ENCODE results near the gene CAND2.
A peak's percentile ranks its signal among the peaks of the same experiment; 100 is the strongest.
"Not testable (repeated sequence)": the region's sequence is repeated elsewhere in the genome, so short reads cannot be mapped to it uniquely, and the experiment has no call there.

Gene CAND2

DNA sequence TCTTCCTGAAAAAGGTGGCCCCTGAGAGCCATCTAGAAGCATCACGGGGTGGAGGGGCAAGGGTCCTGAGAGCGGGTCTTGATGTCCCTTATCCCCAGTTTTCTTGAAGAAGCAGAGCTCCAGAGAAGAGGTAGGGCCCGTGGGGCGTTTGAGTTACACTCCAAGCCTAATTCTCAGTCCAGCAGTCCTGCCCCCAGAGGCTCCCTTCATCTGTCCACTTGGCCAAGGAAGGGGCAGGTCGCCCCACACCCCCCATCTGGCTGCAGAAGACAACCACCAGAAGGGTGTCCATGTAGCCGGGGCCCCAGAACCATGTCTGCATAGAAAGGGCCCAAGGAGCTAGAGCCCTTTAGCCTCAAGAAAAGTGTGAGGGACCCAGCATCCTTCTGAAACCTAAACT, 70.4 kb downstream of the CAND2 start:
- DNase-seq: no peak

DNA sequence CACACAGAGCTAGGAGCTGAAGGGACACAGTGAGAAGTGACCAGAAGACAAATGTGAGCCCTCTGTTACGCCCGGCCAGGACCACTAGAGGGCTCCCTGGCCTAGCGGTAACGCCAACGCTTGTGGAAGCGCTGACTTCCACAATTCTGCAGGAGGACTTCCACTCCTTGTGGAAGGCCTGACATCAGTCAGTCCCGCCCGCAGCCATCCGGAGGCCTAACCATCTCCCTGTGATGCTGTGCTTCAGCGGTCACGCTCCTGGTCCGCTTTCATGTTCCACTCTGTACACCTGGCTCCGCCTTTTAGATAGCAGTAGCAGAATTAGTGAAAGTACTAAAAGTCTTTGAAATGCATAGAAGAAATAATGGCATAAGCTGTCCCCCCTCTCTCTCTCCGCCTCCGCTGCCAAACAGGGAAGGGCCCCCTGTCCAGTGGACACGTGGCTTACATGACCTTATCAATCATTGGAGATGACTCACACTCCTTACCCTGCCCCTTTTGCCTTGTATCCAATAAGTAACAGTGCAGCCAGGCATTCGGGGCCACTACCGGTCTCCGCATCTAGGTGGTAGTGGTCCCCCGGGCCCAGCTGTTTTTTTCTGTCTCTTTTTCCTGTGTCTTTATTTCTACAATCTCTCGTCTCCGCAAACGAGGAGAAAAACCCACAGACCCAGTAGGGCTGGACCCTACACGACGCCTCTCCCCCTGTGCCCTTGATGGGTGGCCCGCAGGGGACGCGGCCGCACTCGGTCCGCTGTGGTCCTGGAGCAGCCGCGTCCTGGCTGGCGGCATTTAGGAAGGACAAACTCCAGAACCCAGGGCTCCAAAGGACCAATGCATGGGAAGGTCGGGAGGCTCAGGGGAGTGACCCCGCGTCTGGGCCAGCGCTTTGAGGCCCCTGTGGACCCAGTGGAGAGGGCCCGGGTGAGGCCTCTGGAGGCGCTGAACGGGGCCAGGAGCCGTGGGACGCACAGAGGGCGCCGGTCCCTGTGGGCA, 71.9 kb downstream of the CAND2 start:
- peak; percentile 83 to 86 for DNase-seq

DNA sequence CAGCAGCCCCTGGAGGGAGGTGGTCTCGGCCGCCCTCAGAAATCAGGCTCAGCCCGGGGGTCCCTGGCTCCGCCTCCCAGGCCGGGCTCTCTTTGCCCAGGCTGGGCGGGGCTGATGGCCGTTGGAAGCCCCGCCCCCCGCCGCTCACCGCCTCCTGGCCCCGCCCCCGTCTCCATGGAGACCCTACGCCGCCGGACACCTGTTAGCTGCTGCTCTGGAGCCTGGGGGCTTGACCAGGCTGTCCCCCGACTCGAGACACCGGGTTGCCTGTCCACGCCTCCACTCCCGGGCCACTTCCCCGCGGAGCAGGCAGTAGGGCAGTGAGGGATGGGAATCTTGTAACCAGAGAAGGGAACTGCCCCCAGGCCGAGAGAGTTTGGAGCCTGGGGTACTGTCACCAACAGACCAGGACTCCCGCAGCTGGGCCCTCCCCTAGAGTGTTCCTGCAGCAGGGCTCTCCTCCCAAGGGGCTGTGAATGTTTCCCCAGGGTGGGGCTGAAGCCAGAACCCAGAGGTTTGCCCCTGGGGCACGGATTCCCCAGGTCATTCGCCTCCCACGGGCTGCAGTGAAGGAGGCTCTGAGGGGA, 72.6 kb downstream of the CAND2 start:
- DNase-seq: peak in 1 of 2 experiments; percentile 39

DNA sequence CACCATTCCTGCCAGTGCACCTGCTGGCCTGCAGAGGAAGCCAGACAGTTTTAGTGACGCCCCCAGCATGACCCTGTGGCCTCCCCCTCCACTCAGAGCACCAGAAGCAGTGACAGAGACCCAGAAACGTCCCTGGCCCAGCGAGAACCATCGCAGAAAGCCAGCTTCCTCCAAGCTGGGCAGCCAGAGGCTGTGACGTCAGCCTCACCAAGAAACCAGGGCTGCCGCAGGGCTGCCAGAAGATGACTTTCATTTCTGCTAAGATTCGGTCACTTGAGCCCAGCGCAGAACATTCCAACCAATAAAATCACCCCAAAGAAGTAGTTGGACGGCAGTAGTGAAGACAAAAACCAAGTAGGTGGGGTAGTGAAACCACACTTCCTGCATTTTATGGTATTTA, 74.5 kb downstream of the CAND2 start:
- DNase-seq: no peak

DNA sequence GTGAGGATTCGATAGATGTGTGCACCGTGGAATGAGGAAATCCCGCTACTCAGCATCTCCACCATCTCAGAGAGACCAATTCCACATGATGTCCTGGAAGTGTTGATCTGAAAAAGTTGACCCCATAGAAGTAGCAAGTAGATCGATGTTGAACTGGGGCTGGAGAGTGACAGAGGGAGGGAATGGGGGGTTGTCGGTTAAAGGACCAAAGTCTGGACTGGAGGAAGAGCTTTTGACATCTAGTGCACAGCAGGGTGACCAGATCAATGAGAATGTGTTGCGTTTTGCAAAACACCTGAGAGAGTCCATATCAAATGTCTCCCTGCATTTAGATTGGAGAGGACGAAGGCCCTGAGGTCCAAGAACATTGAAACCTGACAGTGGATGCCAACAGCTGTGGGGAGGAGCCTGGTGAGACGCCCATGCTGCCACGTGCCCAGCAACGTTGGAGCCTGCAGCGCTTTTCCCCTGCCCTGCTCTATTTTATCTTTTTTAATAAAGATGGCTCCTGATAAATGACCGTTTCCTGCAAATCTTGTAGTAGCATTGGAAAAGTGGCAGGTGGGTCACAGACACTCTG, 75.0 kb downstream of the CAND2 start:
- no peak for DNase-seq

DNA sequence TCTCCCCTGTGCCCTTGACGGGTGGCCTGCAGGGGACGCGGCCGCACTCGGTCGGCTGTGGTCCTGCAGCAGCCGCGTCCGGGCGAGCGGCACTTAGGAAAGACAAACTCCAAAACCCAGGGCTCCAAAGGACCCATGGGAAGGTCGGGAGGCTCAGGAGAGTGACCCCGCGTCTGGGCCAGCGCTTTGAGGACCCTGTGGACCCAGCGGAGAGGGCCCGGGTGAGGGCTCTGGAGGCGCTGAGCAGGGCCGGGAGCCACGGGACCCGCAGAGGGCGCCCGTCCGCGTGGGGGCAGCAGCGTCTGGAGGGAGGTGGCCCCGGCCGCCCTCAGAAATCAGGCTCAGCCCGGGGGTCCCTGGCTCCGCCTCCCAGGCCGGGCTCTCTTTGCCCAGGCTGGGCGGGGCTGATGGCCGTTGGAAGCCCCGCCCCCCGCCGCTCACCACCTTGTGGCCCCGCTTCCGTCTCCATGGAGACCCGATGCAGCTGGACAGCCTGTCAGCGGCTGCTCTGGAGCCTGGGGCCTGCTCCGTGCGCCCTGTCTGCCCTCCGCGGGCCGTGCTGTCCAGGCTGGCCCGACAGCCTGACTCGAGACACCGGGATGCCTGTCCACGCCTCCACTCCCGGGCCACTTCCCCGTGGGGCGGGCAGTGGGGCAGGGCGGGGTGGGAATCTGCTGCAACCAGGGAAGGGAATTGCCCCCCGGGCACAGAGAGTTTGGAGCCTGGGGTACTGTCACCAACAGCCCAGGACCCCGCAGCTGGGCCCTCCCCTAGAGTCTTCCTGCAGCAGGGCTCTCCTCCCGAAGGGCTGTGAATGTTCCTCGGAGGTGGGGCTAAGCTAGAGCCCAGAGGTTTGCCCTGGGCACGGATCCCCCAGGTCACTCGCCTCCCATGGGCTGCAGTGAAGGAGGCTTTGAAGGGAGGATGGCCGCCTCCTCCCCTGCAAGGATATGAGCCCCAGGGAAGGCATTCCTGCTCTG, 79.7 kb downstream of the CAND2 start:
- peak; percentile 51 to 77 for DNase-seq

DNA sequence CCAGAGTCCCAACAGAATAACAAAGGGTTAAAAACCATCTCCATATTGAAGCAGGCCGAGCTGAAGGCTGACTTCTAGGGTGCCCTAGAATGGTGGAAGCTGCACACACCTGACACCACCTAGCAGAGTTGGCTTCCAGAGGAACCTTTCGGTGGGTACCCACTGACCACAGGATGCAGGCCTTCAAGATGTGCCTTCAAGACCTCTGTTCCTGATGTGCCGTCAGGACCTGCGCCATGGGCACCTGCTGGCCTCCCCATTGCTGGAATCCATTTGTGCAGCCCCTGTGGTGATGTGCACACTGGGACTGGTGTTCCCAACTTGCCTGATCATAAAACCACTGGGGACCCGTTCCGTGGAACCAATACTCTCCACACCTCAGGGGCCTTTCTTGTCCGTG, 80.6 kb downstream of the CAND2 start:
- no peak for DNase-seq

DNA sequence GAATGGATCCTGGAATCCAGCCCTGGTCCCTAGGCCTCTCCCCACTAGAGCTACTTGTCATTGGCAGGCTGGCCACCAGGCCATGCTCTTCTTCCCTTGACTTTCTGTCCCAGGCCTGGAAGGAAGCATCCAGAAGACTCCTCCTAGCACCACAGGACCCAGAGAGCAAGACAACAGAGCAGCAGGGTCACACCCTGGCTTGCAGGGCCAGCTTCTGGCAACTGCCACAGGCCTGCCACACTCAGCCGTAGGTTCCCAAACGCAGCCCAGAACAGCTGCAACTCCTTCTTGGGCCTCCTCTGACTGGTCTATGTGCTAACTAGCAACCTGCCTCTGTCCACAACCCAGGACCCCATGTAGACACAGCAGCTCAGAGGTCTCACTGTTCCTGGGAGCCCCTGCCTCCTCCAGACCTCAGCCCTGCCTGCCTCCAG, 81.7 kb downstream of the CAND2 start:
- no peak for DNase-seq

DNA sequence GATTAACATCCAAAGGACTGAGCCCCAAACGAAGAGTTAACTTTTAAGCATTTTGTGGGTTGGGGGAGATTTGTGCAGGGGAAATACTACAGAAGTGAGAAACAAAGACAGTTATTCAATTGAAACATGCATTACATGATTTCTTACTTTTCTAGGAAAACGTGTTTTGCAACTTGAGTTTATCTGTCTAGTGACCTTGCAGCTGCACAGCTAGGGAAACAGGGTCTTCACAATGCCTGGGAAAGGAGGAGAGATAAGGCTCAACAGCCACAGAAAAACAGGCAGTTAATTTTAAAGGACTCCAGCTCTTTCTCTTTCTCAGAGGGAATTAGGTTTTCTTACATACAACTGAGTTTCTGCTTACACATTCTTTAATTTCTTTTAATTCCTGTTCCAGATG, 82.3 kb downstream of the CAND2 start:
- DNase-seq: not testable (repeated sequence)

DNA sequence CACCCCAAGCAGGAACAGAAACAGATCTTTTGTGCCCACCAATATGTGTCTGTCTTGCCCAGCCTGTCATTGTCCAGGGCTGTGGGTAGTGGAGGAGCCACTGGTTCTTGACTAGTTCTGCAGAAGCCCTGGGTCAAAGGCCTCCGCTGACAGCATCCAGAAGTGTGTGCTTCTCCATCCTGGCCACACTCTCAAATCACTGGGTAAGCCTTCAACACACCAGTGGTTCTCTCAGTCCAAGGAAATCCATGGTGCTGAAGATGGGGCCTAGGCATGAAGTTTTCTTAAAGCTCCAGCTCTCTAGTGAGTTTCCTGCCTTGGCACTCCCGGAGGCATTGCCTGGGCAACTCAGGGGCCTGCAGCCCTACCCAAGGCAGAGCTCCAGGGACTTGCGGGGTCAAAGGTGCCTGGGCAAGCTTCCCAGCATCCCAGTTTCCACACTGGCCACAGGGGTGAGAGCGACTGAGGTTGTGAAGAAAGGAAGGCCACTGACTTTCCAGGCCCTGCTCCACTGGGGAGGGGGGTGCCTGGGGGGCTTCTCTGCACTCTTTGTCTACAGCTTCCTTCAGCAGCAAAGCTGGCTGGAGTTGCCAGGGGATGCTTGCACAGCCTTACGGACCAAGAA, 82.8 kb downstream of the CAND2 start:
- no peak for DNase-seq

DNA sequence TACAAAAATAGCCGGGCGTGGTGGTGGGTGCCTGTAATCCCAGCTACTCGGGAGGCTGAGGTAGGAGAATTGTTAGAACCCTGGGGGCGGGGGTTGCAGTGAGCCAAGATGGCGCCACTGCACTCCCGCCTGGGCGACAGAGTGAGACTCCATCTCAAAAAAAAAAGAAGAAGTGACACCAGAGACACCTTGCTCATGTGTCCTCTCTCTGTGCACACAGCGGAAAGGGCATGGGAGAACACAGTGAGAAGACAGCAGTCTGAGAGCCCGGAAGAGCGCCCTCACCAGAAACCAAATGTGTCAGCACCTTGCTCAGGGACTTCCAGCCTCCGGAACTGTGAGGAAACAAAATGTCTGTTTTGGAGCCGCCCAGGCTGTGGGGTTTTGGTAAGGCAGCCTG, 85.4 kb downstream of the CAND2 start:
- DNase-seq: not testable (repeated sequence)

DNA sequence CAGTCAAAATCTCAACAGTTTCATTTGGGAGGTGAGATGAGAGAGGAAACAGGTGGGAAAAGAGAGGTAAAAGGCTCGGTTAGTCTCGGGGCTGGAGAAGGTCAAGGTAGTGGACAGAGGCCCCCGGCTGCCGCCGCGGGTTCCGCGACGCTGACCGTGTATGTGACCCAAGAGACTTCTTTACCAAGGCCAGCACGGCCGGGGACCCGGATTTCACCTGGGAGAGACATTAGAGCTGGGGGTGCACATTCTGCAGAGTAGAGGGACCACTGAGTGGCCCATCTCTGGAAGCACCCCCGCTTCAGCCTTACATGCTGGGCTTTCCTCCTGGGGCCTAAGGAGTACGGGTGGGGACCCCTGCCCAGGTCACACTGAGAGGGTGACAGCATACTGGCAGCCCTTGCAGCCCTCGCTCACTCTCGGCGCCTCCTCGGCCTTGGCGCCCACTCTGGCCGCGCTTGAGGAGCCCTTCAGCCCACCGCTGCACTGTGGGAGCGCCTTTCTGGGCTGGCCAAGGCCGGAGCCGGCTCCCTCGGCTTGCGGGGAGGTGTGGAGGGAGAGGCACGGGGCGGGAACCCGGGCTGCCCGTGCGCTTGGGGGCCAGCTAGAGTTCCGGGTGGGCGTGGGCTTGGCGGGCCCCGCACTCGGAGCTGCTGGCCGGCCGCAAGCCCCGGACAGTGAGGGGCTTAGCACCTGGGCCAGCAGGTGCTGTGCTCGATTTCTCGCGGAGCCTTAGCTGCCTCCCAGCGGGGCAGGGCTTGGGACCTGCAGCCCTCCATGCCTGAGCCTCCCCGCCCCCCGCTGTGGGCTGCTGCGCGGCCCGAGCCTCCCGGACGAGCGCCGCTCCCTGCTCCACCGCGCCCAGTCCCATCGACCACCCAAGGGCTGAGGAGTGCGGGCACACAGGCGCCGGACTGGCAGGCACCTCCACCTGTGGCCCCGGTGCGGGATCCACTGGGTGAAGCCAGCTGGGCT, 86.1 kb downstream of the CAND2 start:
- DNase-seq: no peak

DNA sequence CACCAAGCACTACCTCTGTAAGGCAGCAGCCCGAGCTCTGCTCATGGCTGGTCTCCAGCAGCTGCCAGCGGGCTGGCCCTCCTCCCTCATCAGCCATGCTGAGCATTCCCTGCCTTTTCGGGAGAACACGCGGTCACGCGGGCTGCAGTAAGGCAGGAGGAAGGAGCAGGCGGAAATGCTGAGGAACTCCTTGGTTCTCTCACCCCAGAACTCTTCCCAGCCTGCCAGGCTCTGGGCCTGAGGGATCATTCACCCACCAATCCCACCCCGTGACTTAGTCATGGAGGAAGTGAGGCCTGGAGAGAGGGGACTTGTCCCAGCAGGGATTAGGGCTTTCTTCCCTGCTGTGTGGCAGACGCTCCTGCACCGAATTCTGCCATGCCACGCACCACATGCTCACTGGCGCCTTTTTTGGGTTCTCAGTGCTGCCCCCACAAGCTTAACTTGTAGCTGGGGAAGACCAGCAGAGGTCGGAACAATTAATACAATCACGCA, 87.8 kb downstream of the CAND2 start:
- no peak for DNase-seq
